ENCODE measurements around the gene FAM90A26. TPM values are rescaled to one million over a fixed set of nuclear protein-coding genes. Genes with fewer than 3 reads are reported as not detected.
"Not testable (repeated sequence)": the region's sequence is repeated elsewhere in the genome, so short reads cannot be mapped to it uniquely, and the experiment has no call there.

FAM90A26 gene
- total and polyA plus RNA-seq, 2 of the 8 experiments (the other 6 are each of a cell fraction or from before 2014, with no cell fraction given): not detected

DNA sequence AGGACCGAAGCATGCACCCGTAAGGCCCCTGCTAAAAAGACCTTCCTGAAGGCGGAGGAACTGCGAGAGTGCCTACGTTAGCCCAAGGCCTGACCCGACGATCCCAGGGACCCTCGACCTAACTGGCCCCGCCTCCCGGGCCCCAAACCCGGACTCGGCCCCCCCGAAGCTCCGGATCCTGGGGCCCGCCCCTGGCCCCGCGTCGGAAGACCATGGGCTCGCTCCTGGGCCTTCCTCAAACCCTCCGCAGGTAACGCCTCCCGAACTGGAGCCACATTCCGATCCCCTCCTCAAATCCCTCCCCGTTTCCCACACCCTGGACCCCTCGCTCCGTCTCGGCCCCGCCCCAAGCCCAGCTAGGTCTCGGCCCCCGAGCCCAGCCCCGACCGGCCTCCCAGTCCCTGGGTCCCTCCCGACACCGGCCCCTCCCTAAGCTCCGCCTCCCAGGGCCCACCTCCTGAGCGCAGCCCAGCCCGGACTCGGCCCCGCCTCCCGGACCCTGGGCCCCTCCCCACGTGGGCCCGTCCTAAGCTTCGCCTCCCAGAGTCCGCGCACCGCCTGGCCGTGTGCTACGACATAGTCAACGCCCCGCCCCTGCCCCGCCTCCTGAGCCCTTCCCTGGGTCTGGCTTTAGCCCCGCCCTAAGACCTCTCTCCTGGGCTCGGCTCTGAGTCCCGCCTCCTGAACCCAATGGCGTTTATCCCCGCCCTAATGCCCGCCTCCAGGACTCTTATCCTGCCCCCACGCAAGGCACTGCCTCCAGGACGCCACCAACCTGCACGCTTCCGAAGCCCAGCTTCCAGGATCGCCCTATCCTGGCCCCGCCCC, 17.8 kb upstream of the FAM90A26 start:
- H3K79me1 ChIP-seq (ENCODE audit: low read depth, low read length); H3K27ac ChIP-seq (ENCODE audit: low read depth, low read length); H2BK15ac ChIP-seq (ENCODE audit: low read length); H2AK5ac ChIP-seq (ENCODE audit: low read depth, low read length); FAIRE-seq; H3K14ac ChIP-seq (ENCODE audit: insufficient read length); POLR2A ChIA-PET (ENCODE audit: partially characterized antibody); H3K23me2 ChIP-seq (ENCODE audit: low read depth, low read length); H4K20me1 ChIP-seq (replicated peaks in 1 of 2; ENCODE audit: control insufficient read depth in 1 of 2, insufficient read depth in 2 of 2, low read length in 2 of 2); H4K8ac ChIP-seq (ENCODE audit: extremely low read depth, insufficient read depth, low read length); H2AFZ ChIP-seq (ENCODE audit: low read length); H4K91ac ChIP-seq (replicated peaks; ENCODE audit: insufficient read length, low read length); H3K18ac ChIP-seq (ENCODE audit: extremely low read depth, low read length); H3K36me3 ChIP-seq (ENCODE audit: control insufficient read depth in 2 of 4, insufficient read depth in 4 of 4, low read length in 3 of 4); H2BK20ac ChIP-seq (ENCODE audit: low read length); H4K5ac ChIP-seq (ENCODE audit: insufficient read length, low read depth, low read length); CTCF ChIA-PET (ENCODE audit: partially characterized antibody); H3K27me3 ChIP-seq (replicated peaks in 1 of 4; ENCODE audit: control insufficient read depth in 3 of 4, extremely low read depth in 1 of 4, insufficient read depth in 3 of 4, low read length in 3 of 4); H2BK12ac ChIP-seq (ENCODE audit: low read depth, low read length); H3K79me2 ChIP-seq (ENCODE audit: control insufficient read depth in 1 of 2, insufficient read depth in 2 of 2, low read length in 2 of 2); H3K4me1 ChIP-seq (replicated peaks in 1 of 4; ENCODE audit: control insufficient read depth in 3 of 4, insufficient read depth in 4 of 4, low read length in 3 of 4); H3K4ac ChIP-seq (replicated peaks; ENCODE audit: insufficient read length, low read depth, low read length); H3K23ac ChIP-seq (ENCODE audit: insufficient read length); H3K9ac ChIP-seq (replicated peaks in 1 of 4; ENCODE audit: extremely low read depth in 1 of 4, low read depth in 3 of 4, low read length in 3 of 4); H2BK120ac ChIP-seq (replicated peaks; ENCODE audit: low read depth, low read length); H3K56ac ChIP-seq (replicated peaks; ENCODE audit: insufficient read length, low read depth, low read length); H2BK5ac ChIP-seq (ENCODE audit: low read depth, low read length): not testable (repeated sequence)
- 94% methylated on average over 8 of the region's 63 CpGs; no CpG with 5 or more reads in 1 of the 2 experiments for WGBS, 2 experiments (ENCODE audit: extremely low coverage in 1 of 2, insufficient coverage in 1 of 2, insufficient read length in 1 of 2, insufficient replicate concordance in 2 of 2, low coverage in 1 of 2, low lambda C conversion rate in 2 of 2, missing lambda C conversion rate in 1 of 2)
- DNase-seq (ENCODE audit: low read depth in 1 of 2, low spot score in 2 of 2): peak; percentile 94 to 99
- Histone ChIP-seq H3K9me3 (ENCODE audit: insufficient read depth in 2 of 2, low read depth in 1 of 2, low read length in 1 of 2) (peaks cover 4 to 61% of the 10 kb centered on the region in 2 experiments; a peak in 2 of 4 replicates), H3K4me3 (ENCODE audit: extremely low read depth in 1 of 4, insufficient read depth in 2 of 4, low read depth in 3 of 4, low read length in 4 of 4) (peak overlapping the region in 1 of 4 experiments; percentile 70; a peak in 2 of 8 replicates), H3K4me2 (ENCODE audit: insufficient read depth in 1 of 2, low read depth in 2 of 2, low read length in 2 of 2) (peak overlapping the region in 1 of 2 experiments; percentile 52; a peak in 1 of 4 replicates)
